Endothelial cell of umbilical vein (primary cell): Measurements from ENCODE around the gene MCCC1.

Source experiments
- EZH2 ChIP-seq: IDR thresholded peaks from 2 replicates; pipeline ENCODE4 v1.6.1; 2012; ENCODE audit warnings: borderline replicate concordance, low read depth, mild to moderate bottlenecking, moderate library complexity, low read length, inconsistent platforms; ENCODE audit not compliant: severe bottlenecking
- FOS ChIP-seq: IDR thresholded peaks from 2 replicates; pipeline ENCODE4 v1.6.1; 2011; ENCODE audit warnings: mild to moderate bottlenecking, low read length, moderate library complexity, borderline replicate concordance; ENCODE audit not compliant: insufficient read depth
- MYC ChIP-seq: IDR thresholded peaks from one replicate; pipeline ENCODE4 v1.6.1; 2011; ENCODE audit warnings: mild to moderate bottlenecking, low read depth, low read length
- POLR2A ChIP-seq: IDR thresholded peaks from 2 replicates; pipeline ENCODE4 v1.6.1; 2012; ENCODE audit warnings: low read depth, mild to moderate bottlenecking, control low read depth, low read length
- POLR2AphosphoS5 ChIP-seq: IDR thresholded peaks from 2 replicates; pipeline ENCODE4 v1.6.1; 2012; ENCODE audit warnings: low read depth, mild to moderate bottlenecking, control low read depth, low read length, moderate library complexity; ENCODE audit not compliant: insufficient read depth
- TF ChIP-seq, protein P1 (sequence below), 2 donors: IDR thresholded peaks; 1 replicate in 1 of 2; 2 replicates in 1 of 2; pipeline ENCODE4 v1.5.1; 2011; ENCODE audit warnings: low read length in 2 of 2, mild to moderate bottlenecking in 2 of 2, moderate library complexity in 2 of 2, control low read depth in 1 of 2, inconsistent platforms in 1 of 2, low read depth in 1 of 2; ENCODE audit not compliant: insufficient read depth in 1 of 2; ENCODE audit errors: extremely low read depth in 1 of 2
- TF ChIP-seq, protein P2 (sequence below): IDR thresholded peaks from 2 replicates; pipeline ENCODE4 v1.6.1; 2011; ENCODE audit not compliant: insufficient read depth, insufficient read length

DNA sequence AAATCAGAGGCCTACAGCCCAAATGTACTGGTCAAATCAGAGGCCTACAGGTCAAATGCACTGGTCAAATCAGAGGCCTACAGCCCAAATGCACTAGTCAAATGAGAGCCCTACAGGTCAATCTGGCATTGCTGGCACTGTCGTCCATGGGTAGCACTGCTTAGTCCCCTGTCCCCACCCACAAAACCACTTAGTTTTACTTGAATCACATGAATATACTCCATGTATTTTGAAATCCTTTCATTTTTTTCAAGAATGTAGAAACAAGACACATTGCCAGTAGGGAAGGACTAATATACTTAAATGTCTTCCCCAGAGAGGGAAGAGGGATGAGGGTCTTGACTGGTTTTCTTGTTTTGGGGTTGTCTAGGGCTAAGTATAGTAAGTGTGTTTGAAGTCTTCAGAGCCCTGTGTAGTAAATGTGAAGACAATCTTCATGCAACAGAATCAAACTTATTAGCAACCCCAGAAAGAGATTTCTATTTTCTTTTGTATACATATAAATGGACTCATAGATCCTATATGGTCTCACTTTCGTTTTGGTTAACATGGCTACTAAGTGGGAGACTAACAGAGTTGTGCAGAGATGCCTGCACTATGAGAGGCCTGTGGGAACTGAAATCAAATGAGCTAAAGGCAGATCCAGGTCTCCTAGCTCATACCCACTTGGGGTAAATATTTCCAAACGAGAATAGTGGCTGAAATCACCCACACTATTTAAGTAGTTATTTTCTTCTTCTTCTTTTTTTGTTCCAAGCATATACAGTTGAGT lies 80.7 kb downstream of the MCCC1 start:
- TF ChIP-seq, protein P1, sequence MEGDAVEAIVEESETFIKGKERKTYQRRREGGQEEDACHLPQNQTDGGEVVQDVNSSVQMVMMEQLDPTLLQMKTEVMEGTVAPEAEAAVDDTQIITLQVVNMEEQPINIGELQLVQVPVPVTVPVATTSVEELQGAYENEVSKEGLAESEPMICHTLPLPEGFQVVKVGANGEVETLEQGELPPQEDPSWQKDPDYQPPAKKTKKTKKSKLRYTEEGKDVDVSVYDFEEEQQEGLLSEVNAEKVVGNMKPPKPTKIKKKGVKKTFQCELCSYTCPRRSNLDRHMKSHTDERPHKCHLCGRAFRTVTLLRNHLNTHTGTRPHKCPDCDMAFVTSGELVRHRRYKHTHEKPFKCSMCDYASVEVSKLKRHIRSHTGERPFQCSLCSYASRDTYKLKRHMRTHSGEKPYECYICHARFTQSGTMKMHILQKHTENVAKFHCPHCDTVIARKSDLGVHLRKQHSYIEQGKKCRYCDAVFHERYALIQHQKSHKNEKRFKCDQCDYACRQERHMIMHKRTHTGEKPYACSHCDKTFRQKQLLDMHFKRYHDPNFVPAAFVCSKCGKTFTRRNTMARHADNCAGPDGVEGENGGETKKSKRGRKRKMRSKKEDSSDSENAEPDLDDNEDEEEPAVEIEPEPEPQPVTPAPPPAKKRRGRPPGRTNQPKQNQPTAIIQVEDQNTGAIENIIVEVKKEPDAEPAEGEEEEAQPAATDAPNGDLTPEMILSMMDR (IDR thresholded peaks at IDR 0.05; ENCODE audit: extremely low read depth in 1 of 2, insufficient read depth in 1 of 2, low read depth in 1 of 2, low read length in 2 of 2), result no peak
- TF ChIP-seq POLR2A (no peak), EZH2 (no peak), FOS (no peak), POLR2AphosphoS5 (no peak), MYC (no peak)
- TF ChIP-seq, protein P2, sequence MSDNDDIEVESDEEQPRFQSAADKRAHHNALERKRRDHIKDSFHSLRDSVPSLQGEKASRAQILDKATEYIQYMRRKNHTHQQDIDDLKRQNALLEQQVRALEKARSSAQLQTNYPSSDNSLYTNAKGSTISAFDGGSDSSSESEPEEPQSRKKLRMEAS, result no peak
